H9 (cell line): Measurements from ENCODE around the gene ARSH. TPM values are rescaled to one million over a fixed set of nuclear protein-coding genes. Genes with fewer than 3 reads are reported as not detected.

Experiments used
- DNase-seq: peaks from one replicate; pipeline ENCODE4 v3.0.0-alpha.2; 2017
- H2AFZ ChIP-seq: one replicate; pipeline ENCODE4 v1.6.1; 2013; ENCODE audit warnings: mild to moderate bottlenecking, low read length, control low read depth, moderate library complexity
- H2AK5ac ChIP-seq: 2 replicates; pipeline ENCODE4 v1.6.1; 2013; ENCODE audit warnings: low read length, control low read depth, mixed read lengths; ENCODE audit not compliant: insufficient read length
- H2BK120ac ChIP-seq: one replicate; pipeline ENCODE4 v1.6.1; 2013; ENCODE audit warnings: low read depth, mild to moderate bottlenecking, low read length, control low read depth, inconsistent platforms; ENCODE audit not compliant: poor library complexity, severe bottlenecking
- H2BK12ac ChIP-seq: 2 replicates; pipeline ENCODE4 v1.6.1; 2013; ENCODE audit warnings: low read length, control low read depth, mixed read lengths, low read depth; ENCODE audit not compliant: insufficient read length
- H2BK15ac ChIP-seq: 2 replicates; pipeline ENCODE4 v1.6.1; 2013; ENCODE audit warnings: low read depth, low read length, control low read depth
- H2BK20ac ChIP-seq: one replicate; pipeline ENCODE4 v1.6.1; 2013; ENCODE audit warnings: low read depth, mild to moderate bottlenecking, low read length, control low read depth, inconsistent platforms; ENCODE audit not compliant: poor library complexity, severe bottlenecking
- H2BK5ac ChIP-seq: 2 replicates; pipeline ENCODE4 v1.6.1; 2013; ENCODE audit warnings: low read length, control low read depth, mixed read lengths; ENCODE audit not compliant: insufficient read length
- H3K14ac ChIP-seq: 2 replicates; pipeline ENCODE4 v1.6.1; 2013; ENCODE audit warnings: low read length, control low read depth; ENCODE audit not compliant: insufficient read depth
- H3K18ac ChIP-seq: 2 replicates; pipeline ENCODE4 v1.6.1; 2013; ENCODE audit warnings: low read depth, mild to moderate bottlenecking, mixed read lengths, low read length, control low read depth; ENCODE audit not compliant: insufficient read length
- H3K23ac ChIP-seq: 2 replicates; pipeline ENCODE4 v1.6.1; 2013; ENCODE audit warnings: low read length, control low read depth, mixed read lengths, low read depth; ENCODE audit not compliant: insufficient read length
- H3K23me2 ChIP-seq: 2 replicates; pipeline ENCODE4 v1.6.1; 2013; ENCODE audit warnings: low read depth, mild to moderate bottlenecking, mixed read lengths, low read length, control low read depth; ENCODE audit not compliant: insufficient read length, poor library complexity, severe bottlenecking
- H3K27ac ChIP-seq: 2 replicates; pipeline ENCODE4 v1.5.1; 2013; ENCODE audit warnings: low read length, control low read depth, mixed read lengths, low read depth; ENCODE audit not compliant: insufficient read length
- H3K27me3 ChIP-seq: 2 replicates; pipeline ENCODE4 v1.6.1; 2013; ENCODE audit warnings: low read length, control low read depth, inconsistent platforms; ENCODE audit not compliant: insufficient read depth
- H3K4ac ChIP-seq: 2 replicates; pipeline ENCODE4 v1.6.1; 2013; ENCODE audit warnings: low read depth, mild to moderate bottlenecking, control low read depth, inconsistent platforms, low read length, moderate library complexity
- H3K4me1 ChIP-seq: 2 replicates; pipeline ENCODE4 v1.6.1; 2013; ENCODE audit warnings: low read length, control low read depth, inconsistent platforms; ENCODE audit not compliant: insufficient read depth
- H3K4me2 ChIP-seq: 2 replicates; pipeline ENCODE4 v1.6.1; 2013; ENCODE audit warnings: low read length, control low read depth, mixed read lengths; ENCODE audit not compliant: insufficient read length, insufficient read depth
- H3K56ac ChIP-seq: 2 replicates; pipeline ENCODE4 v1.6.1; 2013; ENCODE audit warnings: low read depth, mild to moderate bottlenecking, mixed read lengths, low read length, control low read depth; ENCODE audit not compliant: insufficient read length
- H3K79me1 ChIP-seq: 2 replicates; pipeline ENCODE4 v1.6.1; 2013; ENCODE audit warnings: low read depth, mild to moderate bottlenecking, moderate library complexity, low read length, control low read depth, inconsistent platforms; ENCODE audit not compliant: insufficient read depth, poor library complexity, severe bottlenecking
- H3K79me2 ChIP-seq: 2 replicates; pipeline ENCODE4 v1.6.1; 2013; ENCODE audit warnings: low read length, control low read depth, inconsistent platforms; ENCODE audit not compliant: insufficient read depth
- H3K9ac ChIP-seq: 2 replicates; pipeline ENCODE4 v1.6.1; 2013; ENCODE audit warnings: low read length, control low read depth, mixed read lengths; ENCODE audit not compliant: insufficient read length; ENCODE audit errors: extremely low read depth
- H3K9me3 ChIP-seq: one replicate; pipeline ENCODE4 v1.6.1; 2013; ENCODE audit warnings: low read depth, low read length, inconsistent platforms; ENCODE audit not compliant: control insufficient read depth
- H3T11ph ChIP-seq: one replicate; pipeline ENCODE4 v1.6.1; 2013; ENCODE audit warnings: mild to moderate bottlenecking, low read length, control low read depth, inconsistent platforms
- H4K20me1 ChIP-seq: one replicate; pipeline ENCODE4 v1.6.1; 2013; ENCODE audit not compliant: control insufficient read depth, insufficient read length, insufficient read depth
- H4K5ac ChIP-seq: 2 replicates; pipeline ENCODE4 v1.6.1; 2013; ENCODE audit warnings: low read depth, mild to moderate bottlenecking, mixed read lengths, low read length, control low read depth; ENCODE audit not compliant: insufficient read length
- H4K8ac ChIP-seq: replicated peaks from 2 replicates; pipeline ENCODE4 v1.6.1; 2013; ENCODE audit warnings: low read length, control low read depth, mixed read lengths, low read depth; ENCODE audit not compliant: insufficient read length
- H4K91ac ChIP-seq: 2 replicates; pipeline ENCODE4 v1.6.1; 2013; ENCODE audit warnings: low read depth, mild to moderate bottlenecking, moderate library complexity, mixed read lengths, low read length, control low read depth; ENCODE audit not compliant: insufficient read length
- H3K27ac Mint-ChIP-seq, 3 experiments: 2 replicates in 2 of 3; 3 replicates in 1 of 3; pipeline ENCODE4 v1.8.0; 2020 to 2021; ENCODE audit warnings: mixed read lengths in 3 of 3, mild to moderate bottlenecking in 1 of 3, moderate library complexity in 1 of 3
- H3K27me3 Mint-ChIP-seq: 2 replicates; pipeline ENCODE4 v1.8.0; 2021; ENCODE audit warnings: low read depth, mild to moderate bottlenecking, moderate library complexity, mixed read lengths
- H3K36me3 Mint-ChIP-seq, 3 experiments: 2 replicates in 2 of 3; 3 replicates in 1 of 3; pipeline ENCODE4 v1.8.0; 2020 to 2021; ENCODE audit warnings: low read depth in 3 of 3, mixed read lengths in 3 of 3; ENCODE audit not compliant: insufficient read depth in 1 of 3
- H3K4me1 Mint-ChIP-seq, 2 experiments: 2 replicates each; pipeline ENCODE4 v1.8.0; 2020; ENCODE audit warnings: mixed read lengths in 2 of 2
- H3K4me3 Mint-ChIP-seq, 2 experiments: 2 replicates in 1 of 2; 3 replicates in 1 of 2; pipeline ENCODE4 v1.8.0; 2020 to 2021; ENCODE audit warnings: mild to moderate bottlenecking in 2 of 2, mixed read lengths in 2 of 2, moderate library complexity in 1 of 2
- H3K9me3 Mint-ChIP-seq, 2 experiments: 2 replicates in 1 of 2; 3 replicates in 1 of 2; pipeline ENCODE4 v1.8.0; 2020; ENCODE audit warnings: mild to moderate bottlenecking in 2 of 2, mixed read lengths in 2 of 2, moderate library complexity in 1 of 2
- WGBS: extraction: QIAGEN DNeasy Blood & Tissue Kit; methylation state at CpG from one replicate; pipeline ENCODE4 v1.1.7; 2013; ENCODE audit warnings: missing lambda C conversion rate, low lambda C conversion rate, mixed read lengths; ENCODE audit not compliant: insufficient read length; ENCODE audit errors: extremely low coverage; 5-methylcytosine and 5-hydroxymethylcytosine counted together
- total RNA-seq: library from RNA; stranded (reverse); gene quantifications from 2 replicates; pipeline ENCODE4 v1.2.1, GENCODE V29; 2021
- TF ChIP-seq, protein P1 (sequence below): fragments of 200-600 bp; sonication (generic); conservative IDR thresholded peaks from 3 replicates; pipeline ENCODE4 v1.8.0; 2021; ENCODE audit warnings: antibody characterized with exemption, mild to moderate bottlenecking

Gene ARSH
- total RNA-seq, 1 experiment from 2014 or later, result not detected

DNA sequence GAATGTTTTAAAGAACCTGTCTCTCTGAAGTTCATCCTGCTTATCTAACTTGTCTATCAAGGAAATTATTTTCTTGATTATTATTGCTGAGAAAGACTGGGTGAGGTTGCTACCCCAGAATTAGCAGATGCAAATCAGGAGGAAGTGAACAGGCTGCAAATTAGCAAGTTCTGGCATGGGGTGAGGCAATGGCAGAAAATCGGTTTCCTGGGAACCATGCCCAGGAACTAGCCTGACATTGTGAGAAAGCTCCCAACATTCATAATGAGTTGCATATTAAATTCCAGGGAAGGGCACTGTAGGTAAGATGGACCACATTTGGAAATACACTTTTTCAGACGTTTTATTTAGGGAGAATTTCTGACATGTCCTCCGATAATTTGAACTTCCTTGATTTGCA, 46.5 kb downstream of the ARSH start:
- H3K4me2 ChIP-seq, result no peak overlapping the region
- H3K56ac ChIP-seq, result no peak overlapping the region
- H3T11ph ChIP-seq, result no peak overlapping the region
- H4K20me1 ChIP-seq, result no peaks in the 10 kb centered on the region
- H3K23ac ChIP-seq, result no peak overlapping the region
- peaks cover 4 to 17% of the 10 kb centered on the region in 2 experiments; a peak in 3 of 4 replicates for H3K4me1 Mint-ChIP-seq
- H3K9me3 ChIP-seq, result no peaks in the 10 kb centered on the region
- H3K27ac ChIP-seq, result no peak overlapping the region
- no peak overlapping the region for H2BK15ac ChIP-seq
- WGBS, result no CpG with 5 or more reads among the region's 3 CpGs
- no peaks in the 10 kb centered on the region for H3K79me1 ChIP-seq
- no peak for DNase-seq
- no peaks in the 10 kb centered on the region for H3K4me1 ChIP-seq
- H2AK5ac ChIP-seq, result no peak overlapping the region
- no peaks in the 10 kb centered on the region for H3K79me2 ChIP-seq
- TF ChIP-seq, protein P1, sequence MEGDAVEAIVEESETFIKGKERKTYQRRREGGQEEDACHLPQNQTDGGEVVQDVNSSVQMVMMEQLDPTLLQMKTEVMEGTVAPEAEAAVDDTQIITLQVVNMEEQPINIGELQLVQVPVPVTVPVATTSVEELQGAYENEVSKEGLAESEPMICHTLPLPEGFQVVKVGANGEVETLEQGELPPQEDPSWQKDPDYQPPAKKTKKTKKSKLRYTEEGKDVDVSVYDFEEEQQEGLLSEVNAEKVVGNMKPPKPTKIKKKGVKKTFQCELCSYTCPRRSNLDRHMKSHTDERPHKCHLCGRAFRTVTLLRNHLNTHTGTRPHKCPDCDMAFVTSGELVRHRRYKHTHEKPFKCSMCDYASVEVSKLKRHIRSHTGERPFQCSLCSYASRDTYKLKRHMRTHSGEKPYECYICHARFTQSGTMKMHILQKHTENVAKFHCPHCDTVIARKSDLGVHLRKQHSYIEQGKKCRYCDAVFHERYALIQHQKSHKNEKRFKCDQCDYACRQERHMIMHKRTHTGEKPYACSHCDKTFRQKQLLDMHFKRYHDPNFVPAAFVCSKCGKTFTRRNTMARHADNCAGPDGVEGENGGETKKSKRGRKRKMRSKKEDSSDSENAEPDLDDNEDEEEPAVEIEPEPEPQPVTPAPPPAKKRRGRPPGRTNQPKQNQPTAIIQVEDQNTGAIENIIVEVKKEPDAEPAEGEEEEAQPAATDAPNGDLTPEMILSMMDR, result no peak
- H3K14ac ChIP-seq, result no peak overlapping the region
- H3K36me3 Mint-ChIP-seq, result no peaks in the 10 kb centered on the region
- H3K23me2 ChIP-seq, result no peaks in the 10 kb centered on the region
- no peak overlapping the region for H4K5ac ChIP-seq
- H2BK5ac ChIP-seq, result no peak overlapping the region
- no peak overlapping the region for H2AFZ ChIP-seq
- H2BK120ac ChIP-seq, result no peak overlapping the region
- H3K27ac Mint-ChIP-seq, result no peak overlapping the region
- no peaks in the 10 kb centered on the region for H3K27me3 ChIP-seq
- no peaks in the 10 kb centered on the region for H3K27me3 Mint-ChIP-seq
- H3K4ac ChIP-seq, result no peak overlapping the region
- no peak overlapping the region for H3K4me3 Mint-ChIP-seq
- no peak overlapping the region for H4K91ac ChIP-seq
- no peak overlapping the region for H3K18ac ChIP-seq
- no peak overlapping the region for H3K9ac ChIP-seq
- H3K9me3 Mint-ChIP-seq, result peaks cover under 1 to 3% of the 10 kb centered on the region in 2 experiments; a peak in 1 of 5 replicates
- no peak overlapping the region for H4K8ac ChIP-seq
- H2BK20ac ChIP-seq, result no peak overlapping the region
- no peak overlapping the region for H2BK12ac ChIP-seq
